LNCaP clone FGC (cell line): Measurements from ENCODE around the gene VENTX.

ENCODE experiments used
- DNase-seq: peaks from one replicate; pipeline ENCODE4 v3.0.0-alpha.2; 2011; ENCODE audit warnings: low read depth
- H3K4me3 ChIP-seq: 2 replicates; pipeline ENCODE4 v1.5.1; 2011; ENCODE audit warnings: mild to moderate bottlenecking, low read depth, low read length, control low read depth
- TF ChIP-seq, protein P1 (sequence below): IDR thresholded peaks from 2 replicates; pipeline ENCODE4 v1.5.1; 2012; ENCODE audit warnings: mild to moderate bottlenecking; ENCODE audit not compliant: control insufficient read depth, insufficient read depth; ENCODE audit errors: extremely low read depth

Gene VENTX

DNA sequence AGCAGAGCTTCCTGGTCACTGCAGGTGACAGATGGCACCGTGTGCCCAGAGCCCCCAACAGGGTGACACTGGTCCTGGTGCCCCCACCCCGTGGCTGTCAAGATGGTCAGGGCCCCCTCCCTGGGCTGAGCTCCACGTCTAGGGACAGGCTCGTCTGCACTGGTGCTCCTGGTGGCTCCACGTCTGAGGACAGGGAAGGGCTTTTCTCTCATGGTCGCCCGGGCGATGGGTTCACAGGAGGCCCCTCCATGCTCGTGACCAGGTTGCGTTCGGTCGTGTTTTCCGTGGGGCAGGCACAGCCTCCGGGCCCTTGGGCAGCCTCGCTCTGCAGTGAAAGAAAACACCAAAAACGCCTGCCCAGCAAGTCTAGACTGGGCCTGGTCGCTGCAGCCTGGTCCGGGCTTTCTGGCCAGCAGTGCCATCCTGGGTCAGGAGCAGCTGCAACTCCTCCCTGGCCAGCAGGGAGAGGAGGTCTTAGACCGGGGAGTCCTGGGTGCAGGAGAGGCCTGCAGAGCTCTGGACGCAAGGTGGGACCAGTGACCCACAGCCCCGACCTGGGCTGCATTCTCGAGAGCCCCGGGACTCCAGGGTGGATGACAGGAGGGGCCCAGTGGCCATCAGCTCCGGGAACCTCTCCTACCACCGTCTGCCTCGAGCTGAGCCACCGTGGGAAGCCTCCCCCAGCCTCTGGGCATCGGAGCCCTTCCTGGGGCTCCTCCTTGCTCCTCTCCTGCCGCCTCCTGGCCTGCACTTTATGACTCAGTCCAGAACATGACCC lies 35.5 kb upstream of the VENTX start:
- H3K4me3 ChIP-seq = no peak overlapping the region
- TF ChIP-seq, protein P1, sequence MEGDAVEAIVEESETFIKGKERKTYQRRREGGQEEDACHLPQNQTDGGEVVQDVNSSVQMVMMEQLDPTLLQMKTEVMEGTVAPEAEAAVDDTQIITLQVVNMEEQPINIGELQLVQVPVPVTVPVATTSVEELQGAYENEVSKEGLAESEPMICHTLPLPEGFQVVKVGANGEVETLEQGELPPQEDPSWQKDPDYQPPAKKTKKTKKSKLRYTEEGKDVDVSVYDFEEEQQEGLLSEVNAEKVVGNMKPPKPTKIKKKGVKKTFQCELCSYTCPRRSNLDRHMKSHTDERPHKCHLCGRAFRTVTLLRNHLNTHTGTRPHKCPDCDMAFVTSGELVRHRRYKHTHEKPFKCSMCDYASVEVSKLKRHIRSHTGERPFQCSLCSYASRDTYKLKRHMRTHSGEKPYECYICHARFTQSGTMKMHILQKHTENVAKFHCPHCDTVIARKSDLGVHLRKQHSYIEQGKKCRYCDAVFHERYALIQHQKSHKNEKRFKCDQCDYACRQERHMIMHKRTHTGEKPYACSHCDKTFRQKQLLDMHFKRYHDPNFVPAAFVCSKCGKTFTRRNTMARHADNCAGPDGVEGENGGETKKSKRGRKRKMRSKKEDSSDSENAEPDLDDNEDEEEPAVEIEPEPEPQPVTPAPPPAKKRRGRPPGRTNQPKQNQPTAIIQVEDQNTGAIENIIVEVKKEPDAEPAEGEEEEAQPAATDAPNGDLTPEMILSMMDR = no peak
- DNase-seq = no peak

DNA sequence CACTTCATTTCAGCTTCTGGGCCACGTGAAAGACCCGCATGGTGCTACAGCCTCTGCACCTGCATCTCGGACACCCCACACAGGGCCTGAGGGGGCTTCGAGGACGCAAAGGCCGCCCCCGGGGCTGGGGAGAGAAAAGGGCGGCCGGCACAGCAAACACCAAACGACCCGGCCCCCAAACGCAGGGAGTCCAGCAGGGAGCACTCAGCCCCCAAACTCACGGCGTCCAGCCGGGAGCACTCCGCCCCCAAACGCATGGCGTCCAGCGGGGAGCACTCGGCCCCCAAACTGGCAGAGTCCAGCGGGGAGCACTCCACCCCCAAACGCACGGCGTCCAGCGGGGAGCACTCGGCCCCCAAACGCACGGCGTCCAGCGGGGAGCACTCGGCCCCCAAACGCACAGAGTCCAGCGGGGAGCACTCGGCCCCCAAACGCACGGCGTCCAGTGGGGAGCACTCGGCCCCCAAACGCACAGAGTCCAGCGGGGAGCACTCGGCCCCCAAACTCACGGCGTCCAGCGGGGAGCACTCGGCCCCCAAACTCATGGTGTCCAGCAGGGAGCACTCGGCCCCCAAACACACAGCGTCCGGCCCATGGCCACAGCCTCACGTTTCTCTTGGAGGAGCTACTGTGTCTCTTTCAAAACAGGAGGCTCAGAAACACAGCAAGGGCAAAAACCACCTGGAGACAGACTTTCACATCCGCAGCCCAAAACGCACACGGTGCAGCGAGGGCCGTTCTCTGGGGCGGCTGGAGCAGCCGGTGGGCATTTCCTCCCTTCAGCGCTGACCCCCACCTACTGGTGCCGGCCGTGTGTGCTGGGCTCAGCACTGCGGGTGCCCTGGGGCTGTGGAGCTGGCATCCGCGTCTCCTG lies 34.6 kb upstream of the VENTX start:
- no peak overlapping the region for H3K4me3 ChIP-seq
- DNase-seq = no peak
- TF ChIP-seq, protein P1 = no peak

DNA sequence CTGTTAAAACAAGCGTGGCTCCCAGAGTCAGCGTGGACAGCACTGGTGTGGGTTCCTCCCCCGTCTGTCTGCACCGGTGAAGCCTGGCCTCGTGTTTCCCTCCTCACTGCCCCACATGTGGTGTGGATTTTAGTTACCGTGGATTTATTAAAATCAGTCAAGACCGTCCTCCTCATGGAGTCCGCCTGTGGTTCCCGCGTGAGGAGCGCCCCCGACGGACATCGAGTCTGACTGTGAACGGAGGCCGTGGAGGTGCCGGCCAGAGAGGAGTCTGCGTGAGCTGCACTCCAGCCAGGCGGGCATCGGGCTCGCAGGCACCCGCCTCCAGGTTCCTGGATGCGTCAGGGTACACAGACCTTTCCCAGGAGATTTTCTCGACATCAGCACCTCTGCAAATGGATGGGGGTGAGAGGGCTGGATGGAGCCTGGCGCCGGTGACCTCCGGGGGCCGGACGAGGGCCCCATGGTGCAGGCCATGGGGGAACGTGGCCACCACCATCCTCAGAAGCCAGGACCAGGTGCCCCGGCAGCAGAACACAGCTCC lies 33.9 kb upstream of the VENTX start:
- H3K4me3 ChIP-seq = no peak overlapping the region
- no peak for DNase-seq
- TF ChIP-seq, protein P1 = no peak

DNA sequence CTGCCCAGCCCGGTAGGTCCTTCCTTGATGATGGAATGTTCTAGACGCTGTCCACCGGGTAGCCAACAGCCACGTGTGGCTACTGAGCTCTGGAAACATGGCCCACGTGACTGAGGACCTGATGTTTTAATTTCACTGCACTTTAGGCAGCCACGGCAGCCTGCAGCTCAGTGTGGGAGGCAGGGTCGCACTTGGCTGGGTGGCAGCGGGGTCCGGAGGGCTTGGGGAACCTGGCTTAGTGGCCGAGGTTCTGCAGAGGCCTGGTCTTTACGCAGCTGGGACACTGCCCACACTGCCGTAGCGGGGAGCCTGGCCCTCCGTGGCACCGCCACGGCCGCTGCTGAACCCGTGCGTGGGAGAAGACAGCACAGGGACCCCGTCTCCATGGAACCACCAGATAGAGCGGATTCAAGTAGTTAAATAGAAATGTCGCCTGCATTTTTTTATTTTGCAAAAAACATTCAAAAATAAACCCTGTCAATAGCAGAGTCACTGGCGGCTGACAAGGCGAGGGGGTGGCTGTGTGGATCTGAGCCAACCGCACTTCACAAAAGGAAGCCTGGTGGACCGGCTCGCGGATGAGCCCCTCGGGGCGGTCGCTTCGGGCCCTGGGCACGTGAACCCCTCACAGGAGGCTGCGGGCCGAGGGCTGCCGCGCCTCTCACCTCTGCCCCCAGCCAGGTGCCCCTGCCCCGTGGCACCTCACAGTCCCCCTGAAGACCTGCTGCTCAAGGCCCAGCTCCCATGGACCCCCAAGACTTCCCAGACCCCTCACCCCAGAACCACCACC lies 33.2 kb upstream of the VENTX start:
- no peak overlapping the region for H3K4me3 ChIP-seq
- DNase-seq = no peak
- TF ChIP-seq, protein P1 = no peak

DNA sequence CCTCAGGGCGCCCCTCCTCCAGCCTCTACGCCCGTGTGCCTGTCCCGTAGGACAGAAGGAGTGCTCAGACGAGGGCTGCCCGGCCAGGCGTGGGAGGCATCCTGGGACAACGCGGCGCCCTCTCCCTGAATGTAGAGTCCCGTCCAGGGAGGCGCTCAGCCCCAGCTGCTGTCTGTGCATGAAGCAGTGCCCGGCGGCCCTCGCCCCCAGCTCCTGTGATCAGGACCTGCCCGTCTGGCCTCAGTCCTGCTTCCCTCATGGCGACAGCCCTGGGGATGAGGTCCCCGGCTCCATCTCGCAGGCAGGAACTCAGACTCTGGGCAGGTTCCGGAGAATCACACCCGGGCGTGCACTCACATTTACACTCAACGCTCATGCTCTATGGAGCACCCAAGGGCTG lies 32.5 kb upstream of the VENTX start:
- H3K4me3 ChIP-seq = no peak overlapping the region
- TF ChIP-seq, protein P1 = no peak
- DNase-seq = no peak

DNA sequence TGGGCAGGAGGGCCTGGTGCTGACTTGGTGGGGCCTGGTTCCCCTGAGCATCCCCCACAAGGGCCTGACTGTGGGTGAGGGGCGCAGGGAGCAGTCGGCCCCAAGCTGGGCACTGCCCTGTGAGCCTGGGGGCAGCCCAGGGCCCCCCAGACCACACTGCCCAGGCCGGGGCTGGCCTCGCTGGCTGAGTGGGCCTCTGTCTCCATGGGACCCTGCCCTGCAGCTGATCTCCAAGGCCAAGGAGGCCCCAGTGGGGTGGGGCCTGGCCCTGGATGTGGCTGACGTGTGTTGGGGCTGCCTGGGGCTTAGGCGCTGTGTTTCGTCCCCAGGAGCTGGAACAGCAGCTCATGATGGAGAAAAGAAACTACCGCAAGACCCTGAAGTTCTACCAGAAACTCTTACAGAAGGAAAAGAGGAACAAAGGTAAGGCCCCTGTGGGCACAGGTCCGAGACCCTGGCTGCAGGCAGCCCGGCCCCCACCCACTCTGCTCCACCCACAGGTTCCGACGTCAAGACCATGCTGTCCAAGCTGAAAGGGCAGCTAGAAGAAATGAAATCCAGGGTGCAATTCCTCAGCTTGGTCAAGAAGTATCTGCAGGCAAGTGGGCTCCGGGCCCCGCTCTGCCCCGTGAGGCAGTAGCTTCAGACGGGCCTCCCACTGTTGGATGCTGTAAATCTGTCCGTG lies 31.2 kb upstream of the VENTX start:
- no peak overlapping the region for H3K4me3 ChIP-seq
- DNase-seq = no peak
- TF ChIP-seq, protein P1 = no peak
